Measurements from ENCODE around the gene C14orf132. TPM values are rescaled to one million over a fixed set of nuclear protein-coding genes. Genes with fewer than 3 reads are reported as not detected.

The C14orf132 gene
- total and polyA plus RNA-seq, 2 donors (not counting 1 experiment from before 2014, with no cell fraction given), result 0.30 to 0.85 TPM

- ATAC-seq (ENCODE audit: low read depth), result no peak
- intact Hi-C loops (cut with micrococcal nuclease), result loop anchor here (10.0 kb wide), 1 partner anchor 426 kb away; no protein-coding TSS in a partner anchor
- Histone ChIP-seq H3K79me2 (ENCODE audit: control insufficient read depth, insufficient read depth, low read length) (no peaks in the 10 kb centered on the region), H3K27me3 (replicated peaks in 1 of 4; ENCODE audit: control extremely low read depth in 1 of 4, control insufficient read depth in 3 of 4, insufficient read depth in 4 of 4, low read length in 3 of 4) (peaks cover 0 to 35% (median 34%) of the 10 kb centered on the region in 4 experiments), H4K20me1 (ENCODE audit: control insufficient read depth, insufficient read depth, low read length, poor library complexity, severe bottlenecking) (no peaks in the 10 kb centered on the region), H3K4me1 (ENCODE audit: control insufficient read depth in 2 of 2, insufficient read depth in 2 of 2, low read length in 2 of 2) (peaks cover 3% of the 10 kb centered on the region in 2 donors), H3K9me3 (ENCODE audit: control extremely low read depth in 1 of 3, control insufficient read depth in 2 of 3, insufficient read depth in 1 of 3, low read length in 2 of 3) (peaks cover 0 to 12% (median 2%) of the 10 kb centered on the region in 3 donors), H2AFZ (ENCODE audit: insufficient read depth, low read depth, low read length, poor library complexity, severe bottlenecking) (no peak overlapping the region), H3K27ac (ENCODE audit: low read length in 2 of 2) (no peak overlapping the region), H3K4me3 (ENCODE audit: control extremely low read depth in 1 of 5, extremely low read depth in 1 of 5, insufficient read depth in 1 of 5, low read depth in 2 of 5, low read length in 4 of 5) (no peak overlapping the region), H3K9ac (ENCODE audit: low read length) (no peak overlapping the region), H3K36me3 (replicated peaks in 1 of 2; ENCODE audit: control extremely low read depth in 1 of 2, control insufficient read depth in 1 of 2, extremely low read depth in 1 of 2, insufficient read depth in 2 of 2, low read length in 1 of 2) (no peaks in the 10 kb centered on the region), H3K4me2 (replicated peaks; ENCODE audit: low read depth, low read length, poor library complexity, severe bottlenecking) (no peak overlapping the region)
- Mint-ChIP-seq H3K27me3 (peaks cover 62% of the 10 kb centered on the region), H3K9me3 (ENCODE audit: insufficient read depth) (no peaks in the 10 kb centered on the region), H3K27ac (no peak overlapping the region), H3K4me1 (no peaks in the 10 kb centered on the region), H3K4me3 (no peak overlapping the region)
- POLR2A ChIA-PET, result no interaction called here
- no CpG with 5 or more reads among the region's 1 CpG for WGBS (ENCODE audit: insufficient coverage)
- TF ChIP-seq EZH2 (IDR thresholded peaks at IDR 0.05; ENCODE audit: borderline replicate concordance, insufficient read depth, low read depth, low read length, poor library complexity, severe bottlenecking) (no peak), CTCF (IDR thresholded peaks at IDR 0.05) (no peak)
- DNase-seq, result no peak
- CTCF ChIA-PET, result interaction anchor here (2.2 to 10.5 kb wide), 2 partner anchors 276 to 435 kb away, joined by 9 to 160 read pairs; no protein-coding TSS in a partner anchor
Measured at GRCh38 chr14:95998656-95999055, 40.5 kb upstream of the C14orf132 start.

- Histone ChIP-seq H4K20me1 (ENCODE audit: control insufficient read depth, insufficient read depth, low read length, poor library complexity, severe bottlenecking) (no peaks in the 10 kb centered on the region), H3K4me3 (ENCODE audit: control extremely low read depth in 1 of 5, extremely low read depth in 1 of 5, insufficient read depth in 1 of 5, low read depth in 2 of 5, low read length in 4 of 5) (no peak overlapping the region), H2AFZ (ENCODE audit: insufficient read depth, low read depth, low read length, poor library complexity, severe bottlenecking) (no peak overlapping the region), H3K79me2 (ENCODE audit: control insufficient read depth, insufficient read depth, low read length) (no peaks in the 10 kb centered on the region), H3K27me3 (replicated peaks in 1 of 4; ENCODE audit: control extremely low read depth in 1 of 4, control insufficient read depth in 3 of 4, insufficient read depth in 4 of 4, low read length in 3 of 4) (peaks cover 0 to 35% (median 30%) of the 10 kb centered on the region in 4 experiments), H3K9me3 (ENCODE audit: control extremely low read depth in 1 of 3, control insufficient read depth in 2 of 3, insufficient read depth in 1 of 3, low read length in 2 of 3) (peaks cover 0 to 12% (median 2%) of the 10 kb centered on the region in 3 donors), H3K4me1 (ENCODE audit: control insufficient read depth in 2 of 2, insufficient read depth in 2 of 2, low read length in 2 of 2) (no peaks in the 10 kb centered on the region), H3K4me2 (replicated peaks; ENCODE audit: low read depth, low read length, poor library complexity, severe bottlenecking) (no peak overlapping the region), H3K36me3 (replicated peaks in 1 of 2; ENCODE audit: control extremely low read depth in 1 of 2, control insufficient read depth in 1 of 2, extremely low read depth in 1 of 2, insufficient read depth in 2 of 2, low read length in 1 of 2) (no peaks in the 10 kb centered on the region), H3K9ac (ENCODE audit: low read length) (no peak overlapping the region), H3K27ac (ENCODE audit: low read length in 2 of 2) (no peak overlapping the region)
- Mint-ChIP-seq H3K4me1 (no peaks in the 10 kb centered on the region), H3K27ac (no peak overlapping the region), H3K9me3 (ENCODE audit: insufficient read depth) (peaks cover 9% of the 10 kb centered on the region), H3K27me3 (peaks cover 65% of the 10 kb centered on the region), H3K4me3 (no peak overlapping the region)
- 55% methylated on average over 5 of the region's 5 CpGs for WGBS (ENCODE audit: insufficient coverage)
- intact Hi-C loops (cut with micrococcal nuclease), result no loop called here
- CTCF ChIA-PET, result interaction anchor here (1.1 to 1.2 kb wide), 2 partner anchors 10 to 227 kb away, joined by 3 to 4 read pairs; no protein-coding TSS in a partner anchor
- TF ChIP-seq EZH2 (IDR thresholded peaks at IDR 0.05; ENCODE audit: borderline replicate concordance, insufficient read depth, low read depth, low read length, poor library complexity, severe bottlenecking), result no peak
- no peak for TF ChIP-seq CTCF (IDR thresholded peaks at IDR 0.05)
- POLR2A ChIA-PET, result no interaction called here
- DNase-seq, result no peak
- ATAC-seq (ENCODE audit: low read depth), result no peak
Measured at GRCh38 chr14:96001866-96002497, 37.2 kb upstream of the C14orf132 start.

All from B cell (primary cell).